Measurements from ENCODE around the gene SEPTIN2. TPM values are rescaled to one million over a fixed set of nuclear protein-coding genes. Genes with fewer than 3 reads are reported as not detected.

Gene SEPTIN2
- total and polyA plus RNA-seq, 2 experiments from 2014 or later, result 315 to 373 TPM

GRCh38 chr2:241356871-241357260 is 41.1 kb downstream of the SEPTIN2 start:
- Histone ChIP-seq H3K27me3 (no peaks in the 10 kb centered on the region), H3K36me3 (replicated peaks; ENCODE audit: insufficient read depth, low read depth) (no peaks in the 10 kb centered on the region), H3K9me3 (ENCODE audit: low read depth) (no peaks in the 10 kb centered on the region), H3K4me3 (peak overlapping the region; percentile 67), H3K4me1 (ENCODE audit: insufficient read depth) (peaks cover 28% of the 10 kb centered on the region), H3K9me2 (replicated peaks; ENCODE audit: insufficient read depth) (no peaks in the 10 kb centered on the region), H3K27ac (peak overlapping the region; percentile 87), H3K79me2 (peaks cover 54% of the 10 kb centered on the region), H2AFZ (peak overlapping the region; percentile 32), H4K20me1 (ENCODE audit: insufficient read depth, poor library complexity, severe bottlenecking) (peaks cover 31% of the 10 kb centered on the region), H3K4me2 (peak overlapping the region; percentile 92)
- no peak for DNase-seq (ENCODE audit: low spot score)
- 31% methylated on average over 5 of the region's 5 CpGs for WGBS (ENCODE audit: low lambda C conversion rate, missing lambda C conversion rate)
- TF ChIP-seq CTCF (IDR thresholded peaks at IDR 0.05; ENCODE audit: poor library complexity), result no peak
- no peak for TF ChIP-seq EZH2phosphoT487 (IDR thresholded peaks at IDR 0.05; ENCODE audit: low read depth, severe bottlenecking, unreplicated experiment)
- no peak for TF ChIP-seq EZH2 (IDR thresholded peaks at IDR 0.05; ENCODE audit: borderline replicate concordance)

- Histone ChIP-seq H2AFZ (no peak overlapping the region), H3K4me2 (peak overlapping the region; percentile 92), H3K4me1 (ENCODE audit: insufficient read depth) (peaks cover 28% of the 10 kb centered on the region), H3K9me3 (ENCODE audit: low read depth) (no peaks in the 10 kb centered on the region), H3K27ac (peak overlapping the region; percentile 87), H3K36me3 (replicated peaks; ENCODE audit: insufficient read depth, low read depth) (no peaks in the 10 kb centered on the region), H3K79me2 (peaks cover 61% of the 10 kb centered on the region), H3K4me3 (peak overlapping the region; percentile 67), H3K27me3 (no peaks in the 10 kb centered on the region), H3K9me2 (replicated peaks; ENCODE audit: insufficient read depth) (no peaks in the 10 kb centered on the region), H4K20me1 (ENCODE audit: insufficient read depth, poor library complexity, severe bottlenecking) (peaks cover 31% of the 10 kb centered on the region)
- no peak for DNase-seq (ENCODE audit: low spot score)
- TF ChIP-seq EZH2 (IDR thresholded peaks at IDR 0.05; ENCODE audit: borderline replicate concordance) (no peak), EZH2phosphoT487 (IDR thresholded peaks at IDR 0.05; ENCODE audit: low read depth, severe bottlenecking, unreplicated experiment) (no peak), CTCF (IDR thresholded peaks at IDR 0.05; ENCODE audit: poor library complexity) (no peak)
- WGBS (ENCODE audit: low lambda C conversion rate, missing lambda C conversion rate), result 47% methylated on average over 3 of the region's 3 CpGs
Observed at GRCh38 chr2:241357531-241357930, 41.8 kb downstream of the SEPTIN2 start.

- peak overlapping the region; percentile 92 for H3K4me2 ChIP-seq
- H2AFZ ChIP-seq, result no peak overlapping the region
- H3K36me3 ChIP-seq (replicated peaks; ENCODE audit: insufficient read depth, low read depth), result no peaks in the 10 kb centered on the region
- peaks cover 70% of the 10 kb centered on the region for H3K79me2 ChIP-seq
- H3K4me1 ChIP-seq (ENCODE audit: insufficient read depth), result peaks cover 28% of the 10 kb centered on the region
- H3K9me3 ChIP-seq (ENCODE audit: low read depth), result no peaks in the 10 kb centered on the region
- DNase-seq (ENCODE audit: low spot score), result no peak
- H3K9me2 ChIP-seq (replicated peaks; ENCODE audit: insufficient read depth), result no peaks in the 10 kb centered on the region
- no peak for TF ChIP-seq EZH2 (IDR thresholded peaks at IDR 0.05; ENCODE audit: borderline replicate concordance)
- no peak for TF ChIP-seq EZH2phosphoT487 (IDR thresholded peaks at IDR 0.05; ENCODE audit: low read depth, severe bottlenecking, unreplicated experiment)
- no peak for TF ChIP-seq CTCF (IDR thresholded peaks at IDR 0.05; ENCODE audit: poor library complexity)
- H3K27me3 ChIP-seq, result no peaks in the 10 kb centered on the region
- peaks cover 31% of the 10 kb centered on the region for H4K20me1 ChIP-seq (ENCODE audit: insufficient read depth, poor library complexity, severe bottlenecking)
- H3K4me3 ChIP-seq, result no peak overlapping the region
- H3K27ac ChIP-seq, result no peak overlapping the region
- WGBS (ENCODE audit: low lambda C conversion rate, missing lambda C conversion rate), result 92% methylated on average over 5 of the region's 5 CpGs
Observed at GRCh38 chr2:241358470-241358869, 42.7 kb downstream of the SEPTIN2 start.

Data from hepatocyte (in vitro differentiated cells).